H9 (cell line): Measurements from ENCODE around the gene GAS2. TPM values are rescaled to one million over a fixed set of nuclear protein-coding genes. Genes with fewer than 3 reads are reported as not detected.

Experiments
- DNase-seq: peaks from one replicate; pipeline ENCODE4 v3.0.0-alpha.2; 2017
- H2AFZ ChIP-seq: one replicate; pipeline ENCODE4 v1.6.1; 2013; ENCODE audit warnings: mild to moderate bottlenecking, low read length, control low read depth, moderate library complexity
- H2AK5ac ChIP-seq: 2 replicates; pipeline ENCODE4 v1.6.1; 2013; ENCODE audit warnings: low read length, control low read depth, mixed read lengths; ENCODE audit not compliant: insufficient read length
- H2BK120ac ChIP-seq: one replicate; pipeline ENCODE4 v1.6.1; 2013; ENCODE audit warnings: low read depth, mild to moderate bottlenecking, low read length, control low read depth, inconsistent platforms; ENCODE audit not compliant: poor library complexity, severe bottlenecking
- H2BK12ac ChIP-seq: 2 replicates; pipeline ENCODE4 v1.6.1; 2013; ENCODE audit warnings: low read length, control low read depth, mixed read lengths, low read depth; ENCODE audit not compliant: insufficient read length
- H2BK15ac ChIP-seq: 2 replicates; pipeline ENCODE4 v1.6.1; 2013; ENCODE audit warnings: low read depth, low read length, control low read depth
- H2BK20ac ChIP-seq: one replicate; pipeline ENCODE4 v1.6.1; 2013; ENCODE audit warnings: low read depth, mild to moderate bottlenecking, low read length, control low read depth, inconsistent platforms; ENCODE audit not compliant: poor library complexity, severe bottlenecking
- H2BK5ac ChIP-seq: 2 replicates; pipeline ENCODE4 v1.6.1; 2013; ENCODE audit warnings: low read length, control low read depth, mixed read lengths; ENCODE audit not compliant: insufficient read length
- H3K14ac ChIP-seq: 2 replicates; pipeline ENCODE4 v1.6.1; 2013; ENCODE audit warnings: low read length, control low read depth; ENCODE audit not compliant: insufficient read depth
- H3K18ac ChIP-seq: 2 replicates; pipeline ENCODE4 v1.6.1; 2013; ENCODE audit warnings: low read depth, mild to moderate bottlenecking, mixed read lengths, low read length, control low read depth; ENCODE audit not compliant: insufficient read length
- H3K23ac ChIP-seq: 2 replicates; pipeline ENCODE4 v1.6.1; 2013; ENCODE audit warnings: low read length, control low read depth, mixed read lengths, low read depth; ENCODE audit not compliant: insufficient read length
- H3K23me2 ChIP-seq: 2 replicates; pipeline ENCODE4 v1.6.1; 2013; ENCODE audit warnings: low read depth, mild to moderate bottlenecking, mixed read lengths, low read length, control low read depth; ENCODE audit not compliant: insufficient read length, poor library complexity, severe bottlenecking
- H3K27ac ChIP-seq: 2 replicates; pipeline ENCODE4 v1.5.1; 2013; ENCODE audit warnings: low read length, control low read depth, mixed read lengths, low read depth; ENCODE audit not compliant: insufficient read length
- H3K27me3 ChIP-seq: 2 replicates; pipeline ENCODE4 v1.6.1; 2013; ENCODE audit warnings: low read length, control low read depth, inconsistent platforms; ENCODE audit not compliant: insufficient read depth
- H3K4ac ChIP-seq: 2 replicates; pipeline ENCODE4 v1.6.1; 2013; ENCODE audit warnings: low read depth, mild to moderate bottlenecking, control low read depth, inconsistent platforms, low read length, moderate library complexity
- H3K4me1 ChIP-seq: 2 replicates; pipeline ENCODE4 v1.6.1; 2013; ENCODE audit warnings: low read length, control low read depth, inconsistent platforms; ENCODE audit not compliant: insufficient read depth
- H3K4me2 ChIP-seq: 2 replicates; pipeline ENCODE4 v1.6.1; 2013; ENCODE audit warnings: low read length, control low read depth, mixed read lengths; ENCODE audit not compliant: insufficient read length, insufficient read depth
- H3K56ac ChIP-seq: 2 replicates; pipeline ENCODE4 v1.6.1; 2013; ENCODE audit warnings: low read depth, mild to moderate bottlenecking, mixed read lengths, low read length, control low read depth; ENCODE audit not compliant: insufficient read length
- H3K79me1 ChIP-seq: 2 replicates; pipeline ENCODE4 v1.6.1; 2013; ENCODE audit warnings: low read depth, mild to moderate bottlenecking, moderate library complexity, low read length, control low read depth, inconsistent platforms; ENCODE audit not compliant: insufficient read depth, poor library complexity, severe bottlenecking
- H3K79me2 ChIP-seq: 2 replicates; pipeline ENCODE4 v1.6.1; 2013; ENCODE audit warnings: low read length, control low read depth, inconsistent platforms; ENCODE audit not compliant: insufficient read depth
- H3K9ac ChIP-seq: 2 replicates; pipeline ENCODE4 v1.6.1; 2013; ENCODE audit warnings: low read length, control low read depth, mixed read lengths; ENCODE audit not compliant: insufficient read length; ENCODE audit errors: extremely low read depth
- H3K9me3 ChIP-seq: one replicate; pipeline ENCODE4 v1.6.1; 2013; ENCODE audit warnings: low read depth, low read length, inconsistent platforms; ENCODE audit not compliant: control insufficient read depth
- H3T11ph ChIP-seq: one replicate; pipeline ENCODE4 v1.6.1; 2013; ENCODE audit warnings: mild to moderate bottlenecking, low read length, control low read depth, inconsistent platforms
- H4K20me1 ChIP-seq: one replicate; pipeline ENCODE4 v1.6.1; 2013; ENCODE audit not compliant: control insufficient read depth, insufficient read length, insufficient read depth
- H4K5ac ChIP-seq: 2 replicates; pipeline ENCODE4 v1.6.1; 2013; ENCODE audit warnings: low read depth, mild to moderate bottlenecking, mixed read lengths, low read length, control low read depth; ENCODE audit not compliant: insufficient read length
- H4K8ac ChIP-seq: replicated peaks from 2 replicates; pipeline ENCODE4 v1.6.1; 2013; ENCODE audit warnings: low read length, control low read depth, mixed read lengths, low read depth; ENCODE audit not compliant: insufficient read length
- H4K91ac ChIP-seq: 2 replicates; pipeline ENCODE4 v1.6.1; 2013; ENCODE audit warnings: low read depth, mild to moderate bottlenecking, moderate library complexity, mixed read lengths, low read length, control low read depth; ENCODE audit not compliant: insufficient read length
- H3K27ac Mint-ChIP-seq, 3 experiments: 2 replicates in 2 of 3; 3 replicates in 1 of 3; pipeline ENCODE4 v1.8.0; 2020 to 2021; ENCODE audit warnings: mixed read lengths in 3 of 3, mild to moderate bottlenecking in 1 of 3, moderate library complexity in 1 of 3
- H3K27me3 Mint-ChIP-seq: 2 replicates; pipeline ENCODE4 v1.8.0; 2021; ENCODE audit warnings: low read depth, mild to moderate bottlenecking, moderate library complexity, mixed read lengths
- H3K36me3 Mint-ChIP-seq, 3 experiments: 2 replicates in 2 of 3; 3 replicates in 1 of 3; pipeline ENCODE4 v1.8.0; 2020 to 2021; ENCODE audit warnings: low read depth in 3 of 3, mixed read lengths in 3 of 3; ENCODE audit not compliant: insufficient read depth in 1 of 3
- H3K4me1 Mint-ChIP-seq, 2 experiments: 2 replicates each; pipeline ENCODE4 v1.8.0; 2020; ENCODE audit warnings: mixed read lengths in 2 of 2
- H3K4me3 Mint-ChIP-seq, 2 experiments: 2 replicates in 1 of 2; 3 replicates in 1 of 2; pipeline ENCODE4 v1.8.0; 2020 to 2021; ENCODE audit warnings: mild to moderate bottlenecking in 2 of 2, mixed read lengths in 2 of 2, moderate library complexity in 1 of 2
- H3K9me3 Mint-ChIP-seq, 2 experiments: 2 replicates in 1 of 2; 3 replicates in 1 of 2; pipeline ENCODE4 v1.8.0; 2020; ENCODE audit warnings: mild to moderate bottlenecking in 2 of 2, mixed read lengths in 2 of 2, moderate library complexity in 1 of 2
- CTCF ChIP-seq: fragments of 200-600 bp; sonication (generic); conservative IDR thresholded peaks from 3 replicates; pipeline ENCODE4 v1.8.0; 2021; ENCODE audit warnings: antibody characterized with exemption, mild to moderate bottlenecking
- WGBS: extraction: QIAGEN DNeasy Blood & Tissue Kit; methylation state at CpG from one replicate; pipeline ENCODE4 v1.1.7; 2013; ENCODE audit warnings: missing lambda C conversion rate, low lambda C conversion rate, mixed read lengths; ENCODE audit not compliant: insufficient read length; ENCODE audit errors: extremely low coverage; 5-methylcytosine and 5-hydroxymethylcytosine counted together
- total RNA-seq: library from RNA; stranded (reverse); gene quantifications from 2 replicates; pipeline ENCODE4 v1.2.1, GENCODE V29; 2021

The GAS2 gene
- total RNA-seq, 1 experiment from 2014 or later, result 1.7 TPM

DNA sequence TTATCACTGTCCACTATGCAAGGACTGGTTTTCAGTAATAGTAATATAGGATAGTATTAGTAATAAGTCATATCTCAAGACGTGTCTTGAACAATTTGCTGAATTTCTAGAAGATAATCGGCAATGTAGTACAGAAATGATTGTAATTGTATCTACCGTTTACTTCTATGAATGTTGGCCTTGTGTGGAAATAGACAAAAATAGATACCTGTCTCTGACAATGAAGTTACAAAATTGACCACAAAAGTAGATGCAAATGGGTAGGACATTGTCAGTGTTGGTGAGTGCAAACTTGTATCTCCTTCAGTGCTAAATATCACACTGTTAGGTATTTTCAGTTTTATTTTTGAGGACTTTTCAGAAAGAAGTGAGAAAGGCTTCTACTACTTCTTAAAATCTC lies 120.1 kb downstream of the GAS2 start:
- no peaks in the 10 kb centered on the region for H3K27me3 Mint-ChIP-seq
- H3K4me3 Mint-ChIP-seq, result no peak overlapping the region
- no peak overlapping the region for H2AFZ ChIP-seq
- H3K23ac ChIP-seq, result no peak overlapping the region
- H2BK12ac ChIP-seq, result no peak overlapping the region
- no peak overlapping the region for H3K56ac ChIP-seq
- H3K9ac ChIP-seq, result no peak overlapping the region
- H3K79me1 ChIP-seq, result no peaks in the 10 kb centered on the region
- H3K4me1 ChIP-seq, result no peaks in the 10 kb centered on the region; the same call in 1 of the 2 replicates
- no peaks in the 10 kb centered on the region for H3K27me3 ChIP-seq
- no peaks in the 10 kb centered on the region for H3K23me2 ChIP-seq
- H3K4me2 ChIP-seq, result no peak overlapping the region
- no CpG with 5 or more reads among the region's 3 CpGs for WGBS
- H4K5ac ChIP-seq, result no peak overlapping the region
- no peak overlapping the region for H2BK15ac ChIP-seq
- DNase-seq, result no peak
- H3K36me3 Mint-ChIP-seq, result 0 out of 7 replicates have a peak, but pooled peaks cover 0 to 2% (median 0%) of the 10 kb centered on the region in 3 experiments
- TF ChIP-seq CTCF, result no peak
- no peak overlapping the region for H4K8ac ChIP-seq
- no peaks in the 10 kb centered on the region for H3K9me3 ChIP-seq
- H3K79me2 ChIP-seq, result no peaks in the 10 kb centered on the region
- H3K4me1 Mint-ChIP-seq, result peaks cover 0 to 7% of the 10 kb centered on the region in 2 experiments; a peak in 2 of 4 replicates
- peaks cover 0 to 4% of the 10 kb centered on the region in 2 experiments; a peak in 1 of 5 replicates for H3K9me3 Mint-ChIP-seq
- no peak overlapping the region for H3K27ac ChIP-seq
- H2BK120ac ChIP-seq, result no peak overlapping the region
- H4K91ac ChIP-seq, result no peak overlapping the region
- H3K14ac ChIP-seq, result no peak overlapping the region
- H4K20me1 ChIP-seq, result no peaks in the 10 kb centered on the region
- no peak overlapping the region for H2BK5ac ChIP-seq
- no peak overlapping the region for H2AK5ac ChIP-seq
- no peak overlapping the region for H3K27ac Mint-ChIP-seq
- no peak overlapping the region for H2BK20ac ChIP-seq
- H3T11ph ChIP-seq, result no peak overlapping the region
- no peak overlapping the region for H3K18ac ChIP-seq
- no peak overlapping the region for H3K4ac ChIP-seq
